ENCODE measurements around the gene AKAP17A. TPM values are rescaled to one million over a fixed set of nuclear protein-coding genes. Genes with fewer than 3 reads are reported as not detected.
"Not testable (repeated sequence)": the region's sequence is repeated elsewhere in the genome, so short reads cannot be mapped to it uniquely, and the experiment has no call there.

The AKAP17A gene
- total RNA-seq, 1 experiment from 2014 or later = 39.9 TPM

- CTCF ChIA-PET = no interaction called here
- no TSS peak for BruUV-seq (replicated peaks)
Measured at GRCh38 chrX:1551959-1552546, 39.4 kb upstream of the AKAP17A start.

DNA sequence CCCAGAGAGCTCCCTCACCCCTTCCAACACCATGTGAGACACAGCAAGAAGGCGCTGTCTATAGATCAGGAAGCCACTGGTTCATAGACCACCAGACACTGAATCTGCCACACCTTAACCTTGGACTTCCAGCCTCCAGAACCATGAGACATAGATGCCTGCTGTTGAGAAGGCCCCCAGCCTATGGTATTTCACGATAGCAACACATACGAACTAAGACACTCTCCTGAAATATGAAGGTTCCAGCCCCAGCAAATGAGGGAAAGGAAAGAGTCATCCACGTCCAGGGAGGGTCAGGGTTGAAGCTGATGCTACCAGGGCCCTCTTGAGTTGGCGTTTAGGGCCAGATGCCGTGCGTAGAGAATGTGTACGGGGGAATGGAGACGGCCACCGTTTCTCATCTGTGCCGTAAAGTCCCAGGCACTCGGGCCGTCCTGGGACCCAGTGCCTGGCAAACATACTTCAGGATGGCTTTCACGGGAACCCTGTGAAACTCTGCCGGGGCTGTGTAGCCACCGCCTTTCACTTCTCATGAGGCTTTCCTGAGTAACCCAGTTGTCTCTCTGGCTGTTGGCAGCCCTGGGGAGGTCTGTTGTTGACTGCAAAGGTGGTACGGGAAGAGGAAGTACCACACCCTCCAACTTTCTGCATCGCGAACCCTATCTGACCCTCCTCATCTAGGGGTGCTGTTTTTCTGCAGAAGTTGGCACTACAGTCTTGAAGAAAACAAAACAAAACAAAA is 36.8 kb upstream of the AKAP17A start:
- intact Hi-C loops (cut with micrococcal nuclease; ENCODE audit: unreplicated experiment) = no loop called here
- no peak for TF ChIP-seq CTCF (IDR thresholded peaks at IDR 0.05; ENCODE audit: unreplicated experiment)
- no TSS peak for BruUV-seq (replicated peaks)
- H3K27ac Mint-ChIP-seq (ENCODE audit: unreplicated experiment) = no peak overlapping the region
- CTCF ChIA-PET = no interaction called here
- H3K36me3 Mint-ChIP-seq (ENCODE audit: insufficient read depth, unreplicated experiment) = no peaks in the 10 kb centered on the region
- no peaks in the 10 kb centered on the region for H3K4me1 Mint-ChIP-seq (ENCODE audit: low read depth, unreplicated experiment)
- no peak for DNase-seq
- no peak overlapping the region for H3K4me3 Mint-ChIP-seq (ENCODE audit: low read depth, unreplicated experiment)
- H3K9me3 Mint-ChIP-seq (ENCODE audit: low read depth, unreplicated experiment) = peaks cover 9% of the 10 kb centered on the region
- peaks cover 18% of the 10 kb centered on the region for H3K27me3 Mint-ChIP-seq (ENCODE audit: unreplicated experiment)

More at GRCh38 chrX:1551959-1552546, 39.4 kb upstream of the AKAP17A start:
- Mint-ChIP-seq H3K4me1 (ENCODE audit: low read depth, unreplicated experiment) (no peaks in the 10 kb centered on the region), H3K27ac (ENCODE audit: unreplicated experiment) (no peak overlapping the region), H3K27me3 (ENCODE audit: unreplicated experiment) (peaks cover 18% of the 10 kb centered on the region), H3K4me3 (ENCODE audit: low read depth, unreplicated experiment) (no peak overlapping the region), H3K36me3 (ENCODE audit: insufficient read depth, unreplicated experiment) (no peaks in the 10 kb centered on the region), H3K9me3 (ENCODE audit: low read depth, unreplicated experiment) (peaks cover 9% of the 10 kb centered on the region)
- no peak for TF ChIP-seq CTCF (IDR thresholded peaks at IDR 0.05; ENCODE audit: unreplicated experiment)
- DNase-seq = no peak
- intact Hi-C loops (cut with micrococcal nuclease; ENCODE audit: unreplicated experiment) = no loop called here

GRCh38 chrX:1555370-1555769 is 36.0 kb upstream of the AKAP17A start:
- Mint-ChIP-seq H3K27ac (ENCODE audit: unreplicated experiment) (no peak overlapping the region), H3K36me3 (ENCODE audit: insufficient read depth, unreplicated experiment) (no peaks in the 10 kb centered on the region), H3K4me1 (ENCODE audit: low read depth, unreplicated experiment) (no peaks in the 10 kb centered on the region), H3K4me3 (ENCODE audit: low read depth, unreplicated experiment) (no peak overlapping the region), H3K27me3 (ENCODE audit: unreplicated experiment) (peaks cover 18% of the 10 kb centered on the region), H3K9me3 (ENCODE audit: low read depth, unreplicated experiment) (peaks cover 9% of the 10 kb centered on the region)
- CTCF ChIA-PET = no interaction called here
- no peak for TF ChIP-seq CTCF (IDR thresholded peaks at IDR 0.05; ENCODE audit: unreplicated experiment)
- intact Hi-C loops (cut with micrococcal nuclease; ENCODE audit: unreplicated experiment) = no loop called here
- DNase-seq = no peak
- BruUV-seq (replicated peaks) = no TSS peak

DNA sequence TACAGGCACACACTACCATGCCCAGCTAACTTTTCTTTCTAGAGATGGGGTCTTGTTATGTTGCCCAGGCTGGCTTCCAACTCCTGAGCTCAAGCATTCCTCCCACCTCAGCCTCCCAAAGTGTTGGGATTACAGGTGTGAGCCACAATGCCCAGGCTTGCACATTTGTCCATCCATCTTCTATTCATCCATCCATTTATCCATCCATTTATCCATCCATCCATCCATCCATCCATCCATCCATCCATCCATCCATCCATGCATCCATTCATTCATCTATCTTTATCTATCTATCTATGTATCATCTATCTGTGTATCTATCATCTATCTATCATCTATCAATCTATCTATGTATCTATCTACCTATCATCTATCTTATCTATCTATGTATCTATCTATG is 34.0 kb upstream of the AKAP17A start:
- CTCF ChIA-PET; H3K36me3 Mint-ChIP-seq (ENCODE audit: insufficient read depth, unreplicated experiment); BruUV-seq (replicated peaks); DNase-seq; H3K27ac Mint-ChIP-seq (ENCODE audit: unreplicated experiment); intact Hi-C loops (cut with micrococcal nuclease; ENCODE audit: unreplicated experiment); H3K9me3 Mint-ChIP-seq (ENCODE audit: low read depth, unreplicated experiment); H3K4me1 Mint-ChIP-seq (ENCODE audit: low read depth, unreplicated experiment); H3K4me3 Mint-ChIP-seq (ENCODE audit: low read depth, unreplicated experiment): not testable (repeated sequence)
- peaks cover 18% of the 10 kb centered on the region for H3K27me3 Mint-ChIP-seq (ENCODE audit: unreplicated experiment)

Measured in Calu3 (cell line).